ENCODE measurements around the gene TMEM258.

TMEM258 gene

GRCh38 chr11:61784506-61784805 lies 7.9 kb downstream of the TMEM258 start:
- no peaks in the 10 kb centered on the region for H3K79me2 ChIP-seq (ENCODE audit: insufficient read depth, low read depth)
- H2AFZ ChIP-seq (ENCODE audit: low read depth): no peak overlapping the region
- no peaks in the 10 kb centered on the region for H3K27me3 ChIP-seq (ENCODE audit: insufficient read depth, low read depth)
- H3K9ac ChIP-seq: no peak overlapping the region
- H3K27ac ChIP-seq: no peak overlapping the region
- TF ChIP-seq CTCF (conservative IDR thresholded peaks at IDR 0.05; ENCODE audit: low read depth, low read length): no peak
- no peak overlapping the region for H3K4me2 ChIP-seq
- peaks cover 6% of the 10 kb centered on the region; the same call in 1 of the 2 replicates for H3K36me3 ChIP-seq (ENCODE audit: insufficient read depth)
- no peaks in the 10 kb centered on the region for H4K20me1 ChIP-seq (ENCODE audit: insufficient read depth)
- no peaks in the 10 kb centered on the region for H3K4me1 ChIP-seq (ENCODE audit: low read depth, poor library complexity, severe bottlenecking)
- H3K4me3 ChIP-seq (IDR thresholded peaks at IDR 0.05; ENCODE audit: insufficient read depth, low read depth, low read length): no peak overlapping the region

- Histone ChIP-seq H3K27ac (no peak overlapping the region), H3K79me2 (ENCODE audit: insufficient read depth, low read depth) (no peaks in the 10 kb centered on the region), H3K4me2 (no peak overlapping the region), H3K9ac (no peak overlapping the region), H3K27me3 (ENCODE audit: insufficient read depth, low read depth) (no peaks in the 10 kb centered on the region), H4K20me1 (ENCODE audit: insufficient read depth) (no peaks in the 10 kb centered on the region), H3K4me1 (ENCODE audit: low read depth, poor library complexity, severe bottlenecking) (no peaks in the 10 kb centered on the region), H3K4me3 (IDR thresholded peaks at IDR 0.05; ENCODE audit: insufficient read depth, low read depth, low read length) (no peak overlapping the region), H2AFZ (ENCODE audit: low read depth) (no peak overlapping the region), H3K36me3 (ENCODE audit: insufficient read depth) (peaks cover 2% of the 10 kb centered on the region; the same call in 1 of the 2 replicates)
- TF ChIP-seq CTCF (conservative IDR thresholded peaks at IDR 0.05; ENCODE audit: low read depth, low read length): no peak
These were observed 8.5 kb downstream of the TMEM258 start for GRCh38 chr11:61783717-61784505.

- no peak overlapping the region for H3K4me3 ChIP-seq (IDR thresholded peaks at IDR 0.05; ENCODE audit: insufficient read depth, low read depth, low read length)
- no peak overlapping the region for H3K27ac ChIP-seq
- H3K27me3 ChIP-seq (ENCODE audit: insufficient read depth, low read depth): no peaks in the 10 kb centered on the region
- H3K9ac ChIP-seq: no peak overlapping the region
- H2AFZ ChIP-seq (ENCODE audit: low read depth): no peak overlapping the region
- H3K36me3 ChIP-seq (ENCODE audit: insufficient read depth): no peaks in the 10 kb centered on the region
- H3K4me1 ChIP-seq (ENCODE audit: low read depth, poor library complexity, severe bottlenecking): no peaks in the 10 kb centered on the region
- no peaks in the 10 kb centered on the region for H4K20me1 ChIP-seq (ENCODE audit: insufficient read depth)
- no peak overlapping the region for H3K4me2 ChIP-seq
- no peak for TF ChIP-seq CTCF (conservative IDR thresholded peaks at IDR 0.05; ENCODE audit: low read depth, low read length)
- no peaks in the 10 kb centered on the region for H3K79me2 ChIP-seq (ENCODE audit: insufficient read depth, low read depth)
These were observed 9.6 kb downstream of the TMEM258 start for GRCh38 chr11:61782841-61783240.

- Histone ChIP-seq H3K4me2 (no peak overlapping the region), H3K4me3 (IDR thresholded peaks at IDR 0.05; ENCODE audit: insufficient read depth, low read depth, low read length) (no peak overlapping the region), H4K20me1 (ENCODE audit: insufficient read depth) (no peaks in the 10 kb centered on the region), H3K9ac (no peak overlapping the region), H3K79me2 (ENCODE audit: insufficient read depth, low read depth) (no peaks in the 10 kb centered on the region), H3K27me3 (ENCODE audit: insufficient read depth, low read depth) (no peaks in the 10 kb centered on the region), H3K27ac (no peak overlapping the region), H3K36me3 (ENCODE audit: insufficient read depth) (no peaks in the 10 kb centered on the region), H3K4me1 (ENCODE audit: low read depth, poor library complexity, severe bottlenecking) (no peaks in the 10 kb centered on the region), H2AFZ (ENCODE audit: low read depth) (no peak overlapping the region)
- no peak for TF ChIP-seq CTCF (conservative IDR thresholded peaks at IDR 0.05; ENCODE audit: low read depth, low read length)
These were observed 10.1 kb downstream of the TMEM258 start for GRCh38 chr11:61782299-61782698.

All from KMS-11 (cell line).